ENCODE measurements around the gene CBFA2T3.

CBFA2T3 gene

DNA sequence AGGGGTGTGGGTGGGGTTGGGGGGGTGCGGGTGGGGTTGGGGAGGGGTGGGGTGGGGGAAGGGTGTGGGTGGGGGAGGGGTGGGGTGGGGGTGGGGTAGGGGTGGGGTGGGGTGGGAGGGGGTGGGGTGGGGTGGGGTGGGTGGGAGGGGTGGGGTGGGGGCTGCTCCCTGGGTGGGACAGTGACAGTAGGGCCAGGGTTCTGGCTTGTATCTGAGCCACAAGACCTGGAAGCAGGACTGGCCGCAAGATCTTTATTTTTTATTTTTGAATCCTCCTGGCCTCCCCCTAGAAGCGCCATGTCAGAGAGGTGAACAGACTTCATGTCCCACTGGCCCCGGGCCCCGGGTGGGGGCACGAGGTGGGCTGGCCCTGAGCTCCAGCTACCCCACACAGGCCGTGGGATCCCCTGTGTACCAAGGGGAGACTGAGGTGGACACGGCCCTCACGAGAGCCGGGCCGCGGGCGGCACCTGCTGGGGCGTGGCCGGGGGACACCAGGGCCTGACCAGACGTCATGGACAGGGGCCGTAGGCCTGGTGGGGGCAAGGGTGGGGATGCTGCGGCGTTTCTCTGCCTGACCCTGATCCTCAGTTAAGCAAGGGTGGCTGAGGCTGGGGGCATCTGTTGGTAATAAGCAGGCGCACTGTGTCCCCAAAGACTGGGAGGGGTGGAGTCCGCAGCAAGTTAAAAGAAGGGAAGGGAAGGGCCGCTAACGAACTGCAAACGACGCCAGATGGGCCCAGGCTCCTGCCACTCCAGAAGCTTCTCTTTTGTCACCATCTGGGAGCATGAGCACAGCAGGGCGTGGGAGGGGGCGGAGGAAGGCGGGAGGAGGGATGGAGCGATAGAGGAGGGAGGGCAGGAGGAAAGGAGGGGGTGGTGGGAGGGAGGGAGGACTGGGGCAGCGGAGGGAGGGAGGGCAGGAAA lies 88.3 kb downstream of the CBFA2T3 start:
- DNase-seq (ENCODE audit: low spot score), result no peak

GRCh38 chr16:88888057-88888456 lies 89.0 kb downstream of the CBFA2T3 start:
- DNase-seq (ENCODE audit: low spot score), result no peak

GRCh38 chr16:88886845-88887521 lies 90.0 kb downstream of the CBFA2T3 start:
- DNase-seq (ENCODE audit: low spot score), result no peak

DNA sequence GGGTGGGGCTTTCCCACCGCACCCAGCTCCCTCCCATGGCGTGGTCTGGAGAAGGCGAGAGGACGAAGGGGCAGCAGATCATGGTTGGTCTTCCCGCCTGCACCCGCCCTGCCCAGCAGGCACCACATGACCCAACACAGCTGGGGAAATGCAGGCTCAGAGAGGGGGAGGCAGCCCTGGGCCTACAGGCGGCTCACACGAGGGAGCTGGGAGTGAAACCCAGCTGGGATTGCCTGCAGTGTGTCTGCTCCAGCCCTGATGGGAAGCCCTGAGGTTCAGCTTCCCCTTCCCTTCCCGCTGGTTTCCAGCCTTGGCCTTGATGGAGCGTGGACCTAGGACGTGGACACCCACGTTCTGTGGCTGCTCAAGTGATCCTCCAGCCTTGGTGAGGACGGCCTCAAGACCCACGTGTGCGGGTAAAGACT lies 90.6 kb downstream of the CBFA2T3 start:
- DNase-seq (ENCODE audit: low spot score), result no peak

DNA sequence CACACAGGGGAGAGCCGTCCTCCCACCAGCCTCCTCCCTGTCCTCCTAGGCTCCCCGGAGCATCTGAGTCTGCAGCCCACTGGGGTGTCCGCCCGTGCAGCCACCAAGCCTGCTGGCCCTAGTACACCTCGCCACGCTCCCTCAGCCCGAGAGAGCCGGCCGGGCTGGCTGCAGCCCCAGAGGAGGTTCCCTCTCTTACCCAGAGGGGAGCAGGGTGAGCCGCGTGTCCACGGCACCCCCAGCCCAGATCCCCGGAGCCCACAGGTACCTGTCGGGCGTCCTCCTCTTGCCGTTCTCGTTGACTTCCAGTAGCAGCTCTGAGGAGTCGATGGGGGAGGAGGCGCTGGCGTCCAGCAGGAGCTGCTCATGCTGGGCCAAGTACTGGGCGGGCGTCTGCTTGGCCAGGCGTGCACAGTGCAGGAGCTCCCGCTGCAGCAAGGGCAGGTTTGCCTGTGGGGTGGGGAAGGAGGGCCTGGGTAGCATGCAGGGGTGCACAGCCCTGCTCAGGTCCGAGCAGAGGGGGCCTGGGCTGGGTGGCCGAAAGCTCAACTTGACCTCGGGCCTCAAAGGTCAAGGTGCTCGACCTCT lies 91.2 kb downstream of the CBFA2T3 start:
- DNase-seq (ENCODE audit: low spot score), result no peak

GRCh38 chr16:88884569-88885271 lies 92.3 kb downstream of the CBFA2T3 start:
- no peak for DNase-seq (ENCODE audit: low spot score)

DNA sequence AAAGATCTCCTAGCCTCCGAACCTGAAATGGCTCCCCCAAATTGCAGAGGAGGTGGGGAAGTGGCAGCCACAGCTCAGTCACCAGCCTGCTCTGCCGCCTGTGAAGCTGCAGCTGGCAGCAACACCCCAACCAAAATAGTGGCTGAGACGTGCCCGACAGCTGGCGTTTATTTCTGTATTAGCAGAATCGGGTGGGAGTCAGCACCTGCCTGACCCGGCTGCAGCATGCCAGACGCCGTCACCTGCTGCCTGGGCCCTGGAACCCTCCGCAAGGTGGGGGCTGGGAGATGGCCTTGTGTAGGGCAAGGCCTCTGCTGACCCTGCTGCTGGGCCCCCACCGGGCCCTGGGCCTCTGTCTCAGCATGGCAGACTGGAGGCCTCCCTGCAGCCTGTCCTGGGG lies 93.1 kb downstream of the CBFA2T3 start:
- DNase-seq (ENCODE audit: low spot score), result no peak

- DNase-seq (ENCODE audit: low spot score), result no peak
These were observed 93.7 kb downstream of the CBFA2T3 start for GRCh38 chr16:88883117-88883895.

DNA sequence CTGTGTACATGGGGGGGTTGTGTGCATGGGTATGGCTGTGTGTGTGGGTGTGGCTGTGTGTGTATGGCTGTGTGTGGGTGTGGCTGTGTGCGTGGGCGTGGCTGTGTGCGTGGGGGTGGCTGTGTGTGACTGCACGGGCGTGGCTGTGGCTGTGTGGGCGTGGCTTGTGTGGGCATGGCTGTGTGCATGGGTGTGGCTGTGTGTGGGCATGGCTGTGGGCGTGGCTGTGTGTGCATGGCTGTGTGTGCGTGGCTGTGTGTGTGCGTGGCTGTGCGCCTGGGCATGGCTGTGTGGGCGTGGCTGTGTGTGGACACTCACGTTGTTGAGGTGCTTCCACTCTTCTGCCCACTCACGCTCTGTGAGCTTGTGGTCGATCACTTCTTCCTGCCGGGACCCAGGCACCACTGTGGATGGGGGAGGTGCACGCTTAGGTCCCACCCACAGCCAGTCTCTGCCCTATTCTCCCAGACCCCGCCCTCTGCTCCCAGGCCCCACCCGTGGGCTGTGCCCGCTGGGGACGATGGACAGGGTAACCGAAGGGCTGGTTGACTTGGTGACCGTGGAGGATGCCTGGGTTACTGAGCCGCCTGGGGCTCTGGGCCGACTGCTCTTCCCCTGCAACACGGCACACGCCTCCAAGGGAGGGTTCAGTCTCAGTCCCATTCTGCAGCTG lies 94.5 kb downstream of the CBFA2T3 start:
- no peak for DNase-seq (ENCODE audit: low spot score)

DNA sequence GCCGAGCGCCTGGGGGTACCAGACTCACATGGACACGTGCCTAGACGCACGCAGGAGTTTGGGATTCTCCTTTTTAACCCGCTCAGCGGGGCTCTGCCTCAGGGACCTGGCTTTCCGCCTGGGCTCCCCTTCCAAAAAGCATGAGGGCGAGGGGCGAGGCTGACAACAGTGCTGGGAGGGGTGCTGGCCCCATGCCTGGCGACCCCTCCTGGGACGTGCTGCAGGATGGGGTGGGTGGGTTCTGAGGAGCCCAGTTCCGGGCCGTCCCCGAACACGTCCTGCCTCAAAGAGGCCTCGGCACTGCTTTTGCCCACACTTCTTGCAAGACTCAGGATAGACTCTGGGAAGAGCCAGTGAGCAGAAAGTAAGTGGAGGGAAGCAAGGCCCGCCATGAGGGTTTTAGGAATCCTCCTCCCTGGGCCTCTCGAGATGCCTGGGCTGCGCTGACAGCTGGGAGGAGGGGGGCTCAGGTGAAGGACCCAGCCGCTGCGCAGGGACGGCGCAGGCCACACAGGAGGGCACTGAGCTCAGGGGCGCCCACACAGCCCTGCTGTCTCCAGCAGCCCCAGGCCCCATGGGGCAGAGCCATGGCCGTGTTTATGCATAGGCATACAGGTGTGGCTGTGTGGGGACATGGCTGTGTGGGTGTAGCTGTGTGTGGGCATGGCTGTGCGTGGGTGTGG lies 95.2 kb downstream of the CBFA2T3 start:
- DNase-seq (ENCODE audit: low spot score), result no peak

DNA sequence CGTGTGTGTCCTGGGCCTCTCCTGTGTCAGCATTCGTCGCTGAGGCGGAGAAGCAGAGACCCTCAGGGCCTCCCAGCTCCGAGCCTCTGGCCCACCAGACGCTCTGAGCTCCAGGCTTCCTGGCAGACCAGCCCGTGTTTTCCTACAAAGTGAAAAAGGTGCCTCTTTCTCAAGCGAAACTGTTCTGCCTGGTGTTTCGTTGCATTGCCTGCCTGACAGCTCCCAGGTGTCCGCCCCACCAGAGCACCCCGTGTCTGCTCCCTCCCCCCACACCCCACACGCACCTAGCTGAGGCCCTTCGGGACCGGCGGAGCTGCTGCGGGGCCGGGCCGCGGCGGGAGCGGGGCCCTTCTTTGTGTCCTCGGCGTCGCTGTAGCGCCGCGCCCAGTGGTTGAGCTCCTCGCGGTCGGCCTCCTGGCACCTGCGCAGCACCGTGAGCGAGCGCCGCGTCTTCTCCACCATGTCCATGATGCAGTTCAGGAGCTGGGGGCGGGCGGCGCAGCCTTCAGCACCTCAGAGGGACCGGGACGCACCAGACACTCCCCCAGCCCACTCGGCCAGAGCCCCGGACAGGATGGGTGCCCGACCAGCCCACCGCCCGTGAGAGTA lies 95.9 kb downstream of the CBFA2T3 start:
- no peak for DNase-seq (ENCODE audit: low spot score)

DNA sequence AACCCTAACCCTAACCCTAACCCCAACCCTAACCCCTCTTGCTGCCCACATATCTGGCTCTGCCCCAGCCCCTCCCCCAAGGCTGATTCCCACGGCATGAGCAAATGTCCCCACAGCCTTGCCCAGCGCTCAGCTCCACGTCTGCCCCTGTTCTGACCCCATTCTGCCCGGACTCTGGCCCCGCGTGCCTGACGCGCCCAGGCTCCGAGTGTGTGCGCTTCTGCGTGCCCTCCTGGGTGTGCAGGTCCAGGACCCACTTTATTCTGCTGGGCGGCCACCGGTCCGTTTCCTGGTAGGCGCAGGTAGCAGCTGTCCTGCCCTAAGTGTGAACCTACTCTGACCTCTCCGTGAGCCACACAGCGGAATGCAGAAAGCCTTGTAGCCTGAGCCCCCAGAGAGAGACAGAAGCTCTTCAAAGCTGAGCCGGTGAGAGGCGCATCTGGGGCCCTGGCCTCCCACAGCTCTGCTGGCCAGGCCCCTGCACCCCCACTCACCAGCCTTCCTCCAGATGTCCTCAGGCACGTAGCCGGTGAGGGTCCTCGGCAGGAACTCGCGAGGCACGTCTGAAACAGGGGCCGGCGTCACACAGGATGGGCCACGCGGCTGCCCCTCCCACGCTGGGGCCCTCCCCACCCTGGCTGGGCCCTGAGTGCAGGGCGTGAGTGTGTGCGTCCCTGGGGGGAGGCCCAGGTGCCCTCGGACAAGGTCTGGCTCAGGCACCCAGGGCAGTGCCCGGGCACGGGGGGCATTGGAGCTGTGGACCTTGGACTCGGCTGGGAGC lies 96.6 kb downstream of the CBFA2T3 start:
- no peak for DNase-seq (ENCODE audit: low spot score)

GRCh38 chr16:88879788-88880055 lies 97.3 kb downstream of the CBFA2T3 start:
- no peak for DNase-seq (ENCODE audit: low spot score)

DNA sequence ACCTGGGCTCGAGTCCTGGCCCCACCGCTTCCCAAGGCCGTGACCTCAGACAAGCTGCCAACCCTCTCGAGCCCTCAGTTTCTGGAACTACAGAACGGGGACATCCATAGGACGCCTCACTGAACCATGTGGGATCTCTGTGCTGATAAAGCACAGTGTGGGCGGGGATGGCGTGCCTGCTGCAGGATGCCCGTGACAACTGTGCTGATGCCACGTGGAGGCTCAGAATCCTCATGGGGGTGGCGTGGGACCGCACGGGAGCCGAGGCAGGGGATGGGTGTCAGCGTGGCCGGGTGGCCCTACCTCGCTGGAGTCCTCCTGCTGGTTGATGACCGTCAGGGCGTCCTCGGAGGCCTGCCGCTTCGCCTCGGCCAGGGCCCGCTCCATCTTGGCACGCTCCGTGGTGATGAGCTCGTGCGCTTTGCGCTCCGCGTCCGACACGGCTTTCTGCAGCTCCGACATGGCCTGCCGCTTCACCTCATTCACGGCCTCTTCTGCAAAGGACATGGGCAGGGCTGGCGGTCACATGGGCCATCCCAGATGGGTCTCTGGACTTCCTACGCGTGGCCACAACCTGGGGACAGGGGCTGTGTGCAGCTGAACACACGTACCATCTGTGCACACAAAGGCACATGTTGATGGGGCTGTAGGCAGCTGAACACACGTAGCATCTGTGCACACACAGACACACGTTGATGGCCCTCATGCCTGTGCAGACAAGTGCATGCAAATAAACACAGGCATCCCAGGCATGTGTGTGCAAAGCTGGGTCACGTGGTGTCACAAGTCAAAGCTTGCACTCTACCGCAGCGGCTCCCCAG lies 97.8 kb downstream of the CBFA2T3 start:
- DNase-seq (ENCODE audit: low spot score), result no peak

DNA sequence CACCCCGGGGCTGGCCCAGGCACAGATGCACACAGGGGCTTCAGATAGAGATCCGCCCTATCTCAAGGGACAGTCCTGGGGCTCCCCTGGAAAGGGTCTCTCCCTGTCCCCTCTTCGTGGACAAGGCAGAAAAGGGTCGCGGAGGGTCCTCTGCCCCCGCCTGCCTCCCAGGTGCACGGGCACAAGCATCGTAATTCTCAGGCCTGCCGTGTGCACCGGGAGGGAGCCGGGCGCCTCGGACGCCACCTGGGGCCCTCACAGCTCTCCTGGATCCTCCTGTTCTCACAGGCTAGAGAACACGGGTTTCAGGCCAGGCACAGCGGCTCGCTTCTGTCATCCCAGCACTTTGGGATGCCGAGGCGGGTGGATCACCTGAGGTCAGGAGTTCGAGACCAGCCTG lies 98.7 kb downstream of the CBFA2T3 start:
- DNase-seq (ENCODE audit: low spot score), result no peak

- DNase-seq (ENCODE audit: low spot score), result no peak
These were observed 99.3 kb downstream of the CBFA2T3 start for GRCh38 chr16:88877564-88878289.

DNA sequence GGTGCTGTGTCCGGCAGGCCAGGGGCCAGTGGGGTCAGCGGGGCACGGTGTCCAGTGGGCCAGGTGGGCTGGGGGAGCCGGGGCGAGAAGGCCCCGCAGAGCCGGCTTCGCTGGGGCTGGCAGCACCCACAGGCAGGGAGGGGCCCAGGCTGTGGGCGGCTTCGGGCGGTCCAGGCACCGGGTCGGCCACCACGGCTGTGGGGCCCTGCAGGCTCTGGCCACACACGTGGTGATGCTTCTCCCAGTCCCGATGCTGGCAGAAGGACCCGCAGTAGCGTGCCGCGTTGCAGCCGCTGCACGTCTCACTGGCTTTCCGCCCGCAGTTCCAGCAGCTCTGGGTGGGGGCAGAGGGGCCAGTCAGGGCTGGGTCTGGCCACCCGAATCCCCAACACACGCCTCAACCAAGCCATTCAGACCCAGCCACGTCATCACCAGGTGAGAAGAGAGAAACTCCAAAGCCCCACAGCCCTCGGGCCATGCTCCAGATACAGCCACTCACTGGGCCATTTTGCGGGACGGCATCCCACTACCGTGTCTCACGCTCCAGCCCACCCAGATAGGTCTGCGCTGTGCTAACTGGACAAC lies 100.0 kb downstream of the CBFA2T3 start:
- no peak for DNase-seq (ENCODE audit: low spot score)
